Activated CD4-positive, alpha-beta T cell treated with anti-CD3 and anti-CD28 coated beads, Interleukin-2, amount 50 U/mL, for 1 hour (primary cell): ENCODE measurements around the gene PELO.
"Not testable (repeated sequence)": the region's sequence is repeated elsewhere in the genome, so short reads cannot be mapped to it uniquely, and the experiment has no call there.

ENCODE experiments used
- DNase-seq: peaks from one replicate; pipeline ENCODE4 v3.0.0-alpha.2; 2020

Gene PELO

GRCh38 chr5:52802272-52802973 is 14.7 kb downstream of the PELO start:
- no peak for DNase-seq

- DNase-seq = no peak
These were observed 15.2 kb downstream of the PELO start for GRCh38 chr5:52802974-52803336.

GRCh38 chr5:52804387-52804791 is 16.7 kb downstream of the PELO start:
- DNase-seq = no peak

- no peak for DNase-seq
These were observed 17.3 kb downstream of the PELO start for GRCh38 chr5:52804981-52805380.

- no peak for DNase-seq
These were observed 17.9 kb downstream of the PELO start for GRCh38 chr5:52805615-52806014.

GRCh38 chr5:52807037-52807436 is 19.3 kb downstream of the PELO start:
- no peak for DNase-seq

- no peak for DNase-seq
These were observed 20.0 kb downstream of the PELO start for GRCh38 chr5:52807723-52808122.

- no peak for DNase-seq
These were observed 20.7 kb downstream of the PELO start for GRCh38 chr5:52808316-52808901.

GRCh38 chr5:52809884-52810283 is 22.2 kb downstream of the PELO start:
- DNase-seq = no peak

- no peak for DNase-seq
These were observed 22.7 kb downstream of the PELO start for GRCh38 chr5:52810426-52810825.

GRCh38 chr5:52811067-52811749 is 23.5 kb downstream of the PELO start:
- no peak for DNase-seq

- DNase-seq = no peak
These were observed 26.8 kb downstream of the PELO start for GRCh38 chr5:52814352-52815148.

GRCh38 chr5:52817818-52818217 is 30.1 kb downstream of the PELO start:
- no peak for DNase-seq

- no peak for DNase-seq
These were observed 30.6 kb downstream of the PELO start for GRCh38 chr5:52818360-52818759.

GRCh38 chr5:52818807-52819206 is 31.1 kb downstream of the PELO start:
- not testable (repeated sequence) for DNase-seq

- no peak for DNase-seq
These were observed 34.2 kb downstream of the PELO start for GRCh38 chr5:52821901-52822300.

GRCh38 chr5:52822437-52822836 is 34.7 kb downstream of the PELO start:
- DNase-seq = no peak

GRCh38 chr5:52824827-52825226 is 37.1 kb downstream of the PELO start:
- DNase-seq = no peak

GRCh38 chr5:52825826-52826225 is 38.1 kb downstream of the PELO start:
- DNase-seq = no peak

GRCh38 chr5:52827815-52828214 is 40.1 kb downstream of the PELO start:
- no peak for DNase-seq

GRCh38 chr5:52829664-52830063 is 41.9 kb downstream of the PELO start:
- DNase-seq = no peak

- DNase-seq = no peak
These were observed 42.9 kb downstream of the PELO start for GRCh38 chr5:52830650-52831049.

GRCh38 chr5:52831786-52832511 is 44.2 kb downstream of the PELO start:
- DNase-seq = no peak
